Measurements from ENCODE around the gene ISM2.

DNA sequence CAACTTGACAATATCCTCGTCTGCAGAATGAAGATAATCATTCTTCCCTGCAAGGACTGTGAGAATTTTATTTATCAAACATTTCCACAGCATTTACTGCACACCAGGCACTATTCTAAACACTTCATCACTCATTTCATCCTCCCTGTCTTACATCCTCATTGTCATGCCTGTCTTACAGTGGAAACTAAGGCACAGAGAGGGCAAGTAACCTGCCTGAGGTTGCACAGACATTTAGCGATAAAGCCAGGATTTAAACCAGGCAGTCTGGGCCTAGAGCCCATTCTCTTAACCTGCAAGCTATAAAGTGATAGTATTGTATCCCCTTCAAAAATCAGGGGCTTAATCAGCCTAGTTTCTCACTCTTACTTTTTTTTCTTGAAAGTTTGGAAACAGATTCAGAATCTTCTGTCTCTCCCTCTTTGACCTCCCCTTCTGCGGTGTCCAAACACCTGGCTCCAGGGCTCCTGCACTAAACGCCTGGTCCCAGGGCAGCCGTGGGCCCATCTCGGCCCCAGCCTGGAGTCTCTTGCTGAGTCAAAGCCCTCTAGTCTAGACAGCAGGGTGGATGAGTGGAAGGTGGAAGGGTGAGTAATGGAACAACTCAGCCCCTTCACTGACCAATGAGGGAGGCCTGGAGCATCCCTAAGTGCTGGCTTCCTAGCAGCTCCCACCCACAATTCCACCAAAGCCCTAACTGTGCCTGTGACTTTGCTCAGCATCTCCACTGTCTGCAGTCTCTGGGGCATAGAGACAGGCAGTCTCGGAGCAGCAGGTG lies 12.5 kb downstream of the ISM2 start:
- TF ChIP-seq, protein P1, sequence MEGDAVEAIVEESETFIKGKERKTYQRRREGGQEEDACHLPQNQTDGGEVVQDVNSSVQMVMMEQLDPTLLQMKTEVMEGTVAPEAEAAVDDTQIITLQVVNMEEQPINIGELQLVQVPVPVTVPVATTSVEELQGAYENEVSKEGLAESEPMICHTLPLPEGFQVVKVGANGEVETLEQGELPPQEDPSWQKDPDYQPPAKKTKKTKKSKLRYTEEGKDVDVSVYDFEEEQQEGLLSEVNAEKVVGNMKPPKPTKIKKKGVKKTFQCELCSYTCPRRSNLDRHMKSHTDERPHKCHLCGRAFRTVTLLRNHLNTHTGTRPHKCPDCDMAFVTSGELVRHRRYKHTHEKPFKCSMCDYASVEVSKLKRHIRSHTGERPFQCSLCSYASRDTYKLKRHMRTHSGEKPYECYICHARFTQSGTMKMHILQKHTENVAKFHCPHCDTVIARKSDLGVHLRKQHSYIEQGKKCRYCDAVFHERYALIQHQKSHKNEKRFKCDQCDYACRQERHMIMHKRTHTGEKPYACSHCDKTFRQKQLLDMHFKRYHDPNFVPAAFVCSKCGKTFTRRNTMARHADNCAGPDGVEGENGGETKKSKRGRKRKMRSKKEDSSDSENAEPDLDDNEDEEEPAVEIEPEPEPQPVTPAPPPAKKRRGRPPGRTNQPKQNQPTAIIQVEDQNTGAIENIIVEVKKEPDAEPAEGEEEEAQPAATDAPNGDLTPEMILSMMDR (IDR thresholded peaks at IDR 0.05): no peak
- TF ChIP-seq EZH2 (IDR thresholded peaks at IDR 0.05; ENCODE audit: borderline replicate concordance, insufficient read depth, low read depth, low read length, poor library complexity, severe bottlenecking): no peak
